OCI-LY7 (cell line): ENCODE measurements around the gene RABGGTB. TPM values are rescaled to one million over a fixed set of nuclear protein-coding genes. Genes with fewer than 3 reads are reported as not detected.

Experiments used
- BruUV-seq: library from RNA; stranded (reverse); fragments of 400-500 nt; replicated peaks from 2 replicates; lab custom pipeline; 2021; lab: Mats Ljungman, UMichigan
- CTCF ChIA-PET: fragments of 300-600 bp; sonication (Branson Sonifier 250); formaldehyde crosslinking; loops from one replicate; lab custom pipeline; 2022; ENCODE audit warnings: antibody characterized with exemption; ENCODE audit not compliant: unreplicated experiment; lab: Charles Lee
- POLR2A ChIA-PET: fragments of 300-600 bp; sonication (Branson Sonifier 250); formaldehyde crosslinking; loops from one replicate; lab custom pipeline; 2022; ENCODE audit warnings: antibody characterized with exemption; lab: Charles Lee
- DNase-seq: peaks from one replicate; pipeline ENCODE4 v3.0.0-alpha.2; 2015; ENCODE audit warnings: low spot score
- H2AFZ ChIP-seq: fragments of 200-600 bp; sonication (generic), shearing (Covaris generic); 2 replicates; pipeline ENCODE4 v1.6.1; 2014; ENCODE audit warnings: mild to moderate bottlenecking, antibody characterized with exemption, low read length, moderate library complexity
- H3K27ac ChIP-seq: fragments of 200-600 bp; sonication (generic); 2 replicates; pipeline ENCODE4 v1.5.1; 2014; ENCODE audit warnings: mixed run types, low read depth, mild to moderate bottlenecking, moderate library complexity, low read length, inconsistent platforms; ENCODE audit not compliant: poor library complexity, severe bottlenecking
- H3K36me3 ChIP-seq: fragments of 200-600 bp; sonication (generic); 2 replicates; pipeline ENCODE4 v1.6.1; 2014; ENCODE audit warnings: mild to moderate bottlenecking, antibody characterized with exemption, low read length, moderate library complexity, mixed read lengths; ENCODE audit not compliant: insufficient read depth
- H3K4me1 ChIP-seq: fragments of 200-600 bp; sonication (generic); 2 replicates; pipeline ENCODE4 v1.5.1; 2014; ENCODE audit warnings: mild to moderate bottlenecking, low read length; ENCODE audit not compliant: insufficient read depth, poor library complexity, severe bottlenecking
- H3K4me2 ChIP-seq: fragments of 200-600 bp; sonication (generic); 2 replicates; pipeline ENCODE4 v1.6.1; 2014; ENCODE audit warnings: mild to moderate bottlenecking, low read length
- H3K4me3 ChIP-seq: fragments of 200-600 bp; sonication (generic); 2 replicates; pipeline ENCODE4 v1.5.1; 2014; ENCODE audit warnings: mild to moderate bottlenecking, low read depth, low read length; ENCODE audit not compliant: poor library complexity, severe bottlenecking
- H3K79me2 ChIP-seq: fragments of 200-600 bp; sonication (generic); 2 replicates; pipeline ENCODE4 v1.6.1; 2016; ENCODE audit warnings: low read depth, mild to moderate bottlenecking, low read length, moderate library complexity, mixed read lengths; ENCODE audit not compliant: insufficient read depth
- H3K9me2 ChIP-seq: fragments of 200-600 bp; sonication (generic); 2 replicates; pipeline ENCODE4 v1.6.1; 2016; ENCODE audit warnings: mild to moderate bottlenecking, low read length, mixed read lengths; ENCODE audit not compliant: insufficient read depth
- H3K9me3 ChIP-seq: fragments of 200-600 bp; sonication (generic); 2 replicates; pipeline ENCODE4 v1.6.1; 2014; ENCODE audit warnings: mild to moderate bottlenecking, mixed run types, low read length, mixed read lengths
- H4K20me1 ChIP-seq: fragments of 200-600 bp; sonication (generic); 2 replicates; pipeline ENCODE4 v1.6.1; 2014; ENCODE audit warnings: mild to moderate bottlenecking, antibody characterized with exemption, low read length, moderate library complexity, mixed read lengths; ENCODE audit not compliant: insufficient read depth
- EZH2phosphoT487 ChIP-seq: fragments of 200-600 bp; sonication (generic); IDR thresholded peaks from 2 replicates; pipeline ENCODE4 v1.6.1; 2018; ENCODE audit warnings: low read depth, borderline replicate concordance, mild to moderate bottlenecking, mixed run types, antibody characterized with exemption, low read length, moderate library complexity, mixed read lengths
- intact Hi-C: fragments of 100-400 bp; cut with micrococcal nuclease; formaldehyde crosslinking; loops from one replicate; pipeline ENCODE4 v1.10.0; 2022; ENCODE audit not compliant: unreplicated experiment
- total RNA-seq, 2 experiments: library from RNA; depleted of rRNA in 1 of 2; stranded (reverse); fragments of >200 nt in 1 of 2; shearing (Covaris generic) in 1 of 2; gene quantifications; 2 replicates each; pipeline ENCODE4 v1.2.3, GENCODE V29; 2014 to 2022
- TF ChIP-seq, protein P1 (sequence below): fragments of 200-600 bp; sonication (generic); conservative IDR thresholded peaks from 2 replicates; pipeline ENCODE4 v1.5.1; 2014; ENCODE audit warnings: mild to moderate bottlenecking, antibody characterized with exemption, low read length, moderate library complexity, mixed read lengths

RABGGTB gene
- total RNA-seq, 2 experiments from 2014 or later: 132 to 165 TPM

DNA sequence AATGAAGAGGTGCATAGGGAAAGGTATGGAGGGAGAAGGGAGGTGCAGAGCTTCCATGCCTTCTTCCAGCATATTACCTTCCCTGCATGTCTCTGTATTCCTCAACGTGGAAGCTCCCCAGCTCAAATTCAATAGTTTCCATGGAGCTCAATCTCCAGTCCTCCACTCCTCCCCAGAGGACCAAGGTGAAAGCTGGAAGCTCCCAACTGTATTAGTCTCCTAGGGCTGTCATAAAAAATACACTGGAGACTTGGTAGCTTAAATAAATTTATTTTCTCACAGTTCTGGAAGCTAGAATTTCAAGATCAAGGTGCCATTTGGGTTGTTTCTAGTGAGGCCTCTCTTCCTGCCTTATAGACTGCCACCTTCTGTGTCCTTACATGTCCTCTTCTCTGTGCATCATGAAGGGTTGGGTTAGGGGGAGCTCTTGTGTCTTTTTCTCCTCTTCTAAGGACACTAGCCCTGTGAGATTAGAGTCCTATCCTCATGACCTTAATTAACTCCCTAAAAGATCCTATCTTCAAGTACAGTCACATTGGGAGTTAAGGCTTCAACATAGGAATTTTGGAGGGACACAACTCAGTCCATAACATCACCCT, 21.9 kb upstream of the RABGGTB start:
- POLR2A ChIA-PET: interaction anchor here (0.6 to 1.6 kb wide), 6 partner anchors 10 to 133 kb away, joined by 3 to 6 read pairs (median 4); partner anchors contain the start of gene RABGGTB
- H2AFZ ChIP-seq: no peak overlapping the region
- intact Hi-C loops: no loop called here

DNA sequence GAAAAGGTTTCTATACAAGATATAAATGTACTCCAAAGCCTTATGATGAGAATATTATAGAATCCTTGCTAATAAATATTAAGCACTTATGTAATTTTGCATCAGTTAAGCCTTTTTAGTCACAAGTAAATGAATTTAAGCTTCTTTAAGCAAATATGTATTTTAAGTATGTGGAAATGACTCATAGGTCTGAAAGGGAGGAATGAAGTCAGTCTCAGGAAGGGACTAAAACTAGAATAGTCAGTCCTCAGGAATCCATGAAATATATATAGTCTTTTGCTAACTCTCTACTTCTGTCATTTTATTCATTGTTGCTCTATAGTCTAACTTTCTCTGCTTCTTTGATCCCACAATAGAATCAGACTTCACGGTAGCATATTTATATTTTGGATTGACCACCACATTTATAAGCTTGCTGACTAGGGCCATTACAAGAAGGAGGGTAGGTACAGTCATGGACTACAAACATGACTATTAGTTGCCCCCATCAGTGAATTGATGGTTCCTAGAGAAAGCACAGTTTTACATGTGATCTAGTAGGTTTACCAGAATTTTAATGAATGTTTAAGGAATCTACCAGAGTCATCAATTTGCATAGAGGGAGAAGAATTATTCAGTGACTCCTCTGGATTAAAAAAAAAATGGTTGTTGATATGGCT, 20.2 kb upstream of the RABGGTB start:
- Histone ChIP-seq H3K36me3 (peaks cover 42% of the 10 kb centered on the region), H2AFZ (no peak overlapping the region)
- no TSS peak for BruUV-seq

More for the DNA sequence above, 21.9 kb upstream of the RABGGTB start:
- no peaks in the 10 kb centered on the region for H3K9me3 ChIP-seq
- no peaks in the 10 kb centered on the region; the same call in 1 of the 2 replicates for H3K79me2 ChIP-seq
- H3K9me2 ChIP-seq: no peaks in the 10 kb centered on the region
- no peaks in the 10 kb centered on the region for H3K4me1 ChIP-seq
- DNase-seq: peak; percentile 18
- CTCF ChIA-PET: no interaction called here
- BruUV-seq: no TSS peak
- peaks cover 49% of the 10 kb centered on the region for H3K36me3 ChIP-seq
- H4K20me1 ChIP-seq: no peaks in the 10 kb centered on the region
- H3K27ac ChIP-seq: no peak overlapping the region
- H3K4me3 ChIP-seq: no peak overlapping the region
- TF ChIP-seq, protein P1, sequence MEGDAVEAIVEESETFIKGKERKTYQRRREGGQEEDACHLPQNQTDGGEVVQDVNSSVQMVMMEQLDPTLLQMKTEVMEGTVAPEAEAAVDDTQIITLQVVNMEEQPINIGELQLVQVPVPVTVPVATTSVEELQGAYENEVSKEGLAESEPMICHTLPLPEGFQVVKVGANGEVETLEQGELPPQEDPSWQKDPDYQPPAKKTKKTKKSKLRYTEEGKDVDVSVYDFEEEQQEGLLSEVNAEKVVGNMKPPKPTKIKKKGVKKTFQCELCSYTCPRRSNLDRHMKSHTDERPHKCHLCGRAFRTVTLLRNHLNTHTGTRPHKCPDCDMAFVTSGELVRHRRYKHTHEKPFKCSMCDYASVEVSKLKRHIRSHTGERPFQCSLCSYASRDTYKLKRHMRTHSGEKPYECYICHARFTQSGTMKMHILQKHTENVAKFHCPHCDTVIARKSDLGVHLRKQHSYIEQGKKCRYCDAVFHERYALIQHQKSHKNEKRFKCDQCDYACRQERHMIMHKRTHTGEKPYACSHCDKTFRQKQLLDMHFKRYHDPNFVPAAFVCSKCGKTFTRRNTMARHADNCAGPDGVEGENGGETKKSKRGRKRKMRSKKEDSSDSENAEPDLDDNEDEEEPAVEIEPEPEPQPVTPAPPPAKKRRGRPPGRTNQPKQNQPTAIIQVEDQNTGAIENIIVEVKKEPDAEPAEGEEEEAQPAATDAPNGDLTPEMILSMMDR: peak; percentile 44; the same call in 1 of the 2 replicates
- no peak for TF ChIP-seq EZH2phosphoT487
- no peak overlapping the region for H3K4me2 ChIP-seq

More for the DNA sequence above, 20.2 kb upstream of the RABGGTB start:
- TF ChIP-seq, protein P1: no peak
- no peak for TF ChIP-seq EZH2phosphoT487
- Histone ChIP-seq H3K4me2 (no peak overlapping the region), H4K20me1 (no peaks in the 10 kb centered on the region), H3K9me3 (no peaks in the 10 kb centered on the region), H3K27ac (no peak overlapping the region), H3K9me2 (no peaks in the 10 kb centered on the region), H3K4me3 (no peak overlapping the region), H3K79me2 (no peaks in the 10 kb centered on the region; the same call in 1 of the 2 replicates), H3K4me1 (no peaks in the 10 kb centered on the region)
- ChIA-PET CTCF (no interaction called here), POLR2A (interaction anchor here (0.7 kb wide), 1 partner anchor 111 kb away, joined by 3 read pairs; no protein-coding TSS in a partner anchor)
- intact Hi-C loops: no loop called here
- DNase-seq: no peak
